Activated CD8-positive, alpha-beta memory T cell treated with anti-CD3 and anti-CD28 coated beads, Interleukin-2, amount 50 U/mL, for 48 hours (primary cell): ENCODE measurements around the gene MCF2L2.
A peak's percentile ranks its signal among the peaks of the same experiment; 100 is the strongest.
"Not testable (repeated sequence)": the region's sequence is repeated elsewhere in the genome, so short reads cannot be mapped to it uniquely, and the experiment has no call there.

ENCODE experiments used
- DNase-seq: peaks from one replicate; pipeline ENCODE4 v3.0.0-alpha.2; 2020

Gene MCF2L2

GRCh38 chr3:183261151-183261724 lies 167.2 kb downstream of the MCF2L2 start:
- DNase-seq = no peak

DNA sequence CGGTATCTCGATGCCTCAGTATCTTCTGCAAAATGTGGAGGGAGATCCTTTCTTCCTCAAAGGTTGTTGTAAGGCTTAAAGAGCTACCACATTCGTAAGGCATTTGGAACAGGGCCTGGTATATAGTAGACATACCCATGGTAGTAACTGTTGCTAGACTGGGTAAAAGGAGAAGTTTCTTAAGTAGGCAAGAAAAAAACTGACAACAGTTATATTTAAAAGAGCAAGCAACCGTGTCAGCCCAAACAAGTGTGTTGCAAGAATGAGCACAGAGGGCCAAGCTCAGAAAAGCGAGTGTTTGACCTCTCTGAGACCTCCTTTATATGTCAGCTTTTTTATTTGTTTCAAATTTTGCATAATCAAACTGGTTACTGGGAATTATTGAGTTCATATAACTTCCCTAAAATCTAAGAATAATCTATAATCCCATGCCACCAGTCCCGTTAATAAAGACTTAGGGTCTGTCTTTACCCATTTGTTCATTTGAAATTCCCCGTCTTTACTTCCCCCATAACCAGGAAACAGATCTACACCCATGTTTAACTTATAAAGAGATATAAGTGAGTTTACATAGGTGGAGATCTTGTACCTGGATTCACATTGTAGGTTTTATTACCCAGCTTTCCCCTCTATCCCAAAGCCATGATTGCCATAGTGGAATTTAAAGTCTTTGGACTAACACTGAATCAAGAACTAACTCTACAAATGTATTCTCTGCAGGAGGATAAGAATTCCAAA lies 168.1 kb downstream of the MCF2L2 start:
- no peak for DNase-seq

DNA sequence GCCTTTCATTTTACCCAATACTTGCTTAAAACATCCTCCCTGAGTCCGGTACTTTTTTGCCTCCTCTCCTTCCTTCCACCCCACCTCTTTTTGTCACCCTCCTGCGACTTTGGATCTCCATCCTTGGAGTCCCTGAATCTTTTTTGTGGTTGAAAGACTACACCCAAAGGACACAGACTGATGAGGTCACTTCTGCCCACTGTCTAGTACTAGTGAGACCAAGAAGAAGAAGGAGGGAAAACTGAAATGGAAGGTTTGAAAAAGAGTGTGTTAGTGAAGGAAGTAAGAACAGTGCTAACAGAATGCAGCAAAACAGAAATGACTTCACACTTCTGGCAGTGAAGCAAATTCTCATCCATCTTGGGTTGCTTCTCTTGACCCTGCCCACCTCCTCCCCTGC lies 168.8 kb downstream of the MCF2L2 start:
- no peak for DNase-seq

- no peak for DNase-seq
Measured at GRCh38 chr3:183259087-183259486, 169.3 kb downstream of the MCF2L2 start.

- no peak for DNase-seq
Measured at GRCh38 chr3:183255348-183255730, 173.1 kb downstream of the MCF2L2 start.

DNA sequence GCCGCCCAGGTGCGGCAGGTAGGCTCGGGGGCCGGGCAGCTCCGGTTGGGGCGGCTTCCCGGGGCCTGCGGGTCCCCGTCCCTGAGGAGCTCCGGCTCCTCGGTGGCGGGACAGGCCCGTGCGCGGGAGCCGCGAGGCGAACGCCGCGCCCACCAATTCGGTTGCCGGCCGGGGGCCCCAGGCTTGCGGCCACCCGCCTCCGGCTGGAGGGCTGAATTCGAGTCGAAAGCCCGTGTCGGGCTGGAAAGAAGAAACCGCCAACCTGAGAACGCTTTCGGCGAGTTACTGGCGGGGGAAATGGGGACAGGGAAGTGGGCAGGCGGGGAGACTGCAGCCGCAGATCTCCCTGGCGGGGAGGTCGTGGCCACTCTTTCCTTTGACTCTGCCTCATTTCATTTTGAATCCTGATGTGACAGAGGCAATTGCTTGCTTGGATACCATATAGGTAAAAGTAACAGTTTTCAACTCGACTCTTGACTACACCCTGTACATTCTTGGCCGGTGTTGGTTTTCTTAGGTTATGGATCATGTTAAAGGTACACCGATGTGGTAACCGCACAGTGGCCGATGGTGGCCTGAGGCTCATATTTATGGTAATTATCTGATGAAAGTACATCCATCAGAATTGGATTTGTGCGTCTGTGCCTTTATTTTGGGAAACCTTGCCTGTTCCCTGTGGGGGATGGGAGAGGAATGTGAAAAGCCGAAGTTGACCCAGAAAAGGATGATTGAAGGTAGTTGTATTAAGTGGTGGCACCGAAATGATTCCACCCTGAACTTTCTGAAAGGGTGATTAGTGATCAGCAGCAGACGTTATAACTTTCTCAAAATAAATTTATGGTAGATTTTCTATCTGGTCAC lies 173.7 kb downstream of the MCF2L2 start:
- DNase-seq = peak; percentile 74

DNA sequence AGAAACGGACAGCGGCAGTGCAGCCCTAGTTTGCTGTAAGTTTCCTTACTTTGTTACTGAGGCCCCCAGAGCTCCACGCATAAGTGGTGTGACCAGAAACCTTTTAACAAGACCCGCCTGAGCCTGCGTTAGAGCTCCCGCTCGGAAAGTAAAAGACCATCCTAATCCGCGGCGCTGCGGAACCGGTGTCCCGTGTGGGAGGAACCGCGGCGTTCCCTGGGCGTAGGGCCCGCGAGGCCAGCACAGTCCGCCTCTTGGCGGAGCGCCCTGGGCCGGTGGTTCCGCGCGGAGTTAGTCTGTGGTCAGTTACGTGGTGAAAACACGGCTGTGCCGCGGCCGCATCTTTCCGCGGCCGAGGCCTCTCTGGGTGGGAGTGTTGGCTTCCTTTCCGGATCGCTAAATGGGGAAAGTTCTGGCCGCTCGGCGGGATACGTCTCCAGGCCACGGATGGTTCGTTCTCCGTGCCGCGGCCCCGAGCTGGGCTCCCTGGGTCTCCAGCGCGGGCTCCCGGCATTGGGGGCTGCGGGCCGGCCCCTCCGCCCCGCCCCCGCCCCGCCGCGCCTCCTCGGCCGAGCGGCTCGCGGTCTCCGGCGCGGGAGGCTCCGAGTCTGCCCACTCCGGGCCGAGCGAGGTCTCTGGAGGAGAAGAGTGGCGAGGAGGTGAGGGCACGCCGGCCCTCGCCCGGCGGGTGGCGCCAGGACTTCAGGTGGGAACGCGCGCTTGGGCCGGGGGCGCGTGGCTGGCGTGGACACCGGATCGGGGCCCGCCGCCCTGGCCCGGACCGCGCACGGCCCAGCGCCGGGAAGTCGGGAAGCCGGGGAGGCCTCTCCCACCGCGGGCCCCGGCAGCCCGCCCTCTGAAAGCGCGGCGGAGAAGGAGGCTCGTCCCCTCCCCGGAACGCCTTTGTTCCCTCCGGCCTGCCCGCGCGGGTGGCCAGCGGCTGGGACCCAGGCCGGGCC lies 174.6 kb downstream of the MCF2L2 start:
- DNase-seq = peak; percentile 73

DNA sequence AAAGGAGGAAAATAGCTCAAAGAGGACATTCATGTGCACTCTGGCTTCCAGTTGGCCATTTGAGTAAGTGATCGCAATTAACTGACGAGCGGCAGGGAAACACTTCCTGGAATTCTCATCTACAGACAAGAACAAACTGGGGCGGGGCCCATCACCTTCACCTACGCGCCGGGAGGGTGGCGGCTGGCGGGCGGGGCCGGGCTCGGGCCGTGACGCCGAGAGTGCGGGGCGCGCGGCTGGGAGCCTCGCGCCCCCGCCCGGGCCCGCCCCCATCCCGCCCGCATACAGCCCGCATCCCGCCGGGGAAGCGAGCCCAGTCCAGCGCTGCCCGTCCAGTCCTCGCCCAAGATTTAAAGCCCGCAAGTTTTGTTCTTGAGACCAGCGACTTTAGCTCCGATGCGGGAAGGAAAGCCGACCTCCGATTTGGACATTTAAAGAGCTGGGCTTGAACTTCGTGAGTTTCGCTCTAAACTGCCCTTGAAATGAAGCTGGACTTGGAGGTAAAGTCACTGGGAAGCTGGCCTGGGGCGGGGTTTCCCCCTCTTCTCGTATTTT lies 175.4 kb downstream of the MCF2L2 start, which contains the start of gene B3GNT5:
Gene B3GNT5 (plus strand): TSS at position 281 of the 555 bp plus-strand sequence. CDS start 16,546 bp downstream, outside the sequence.
- peak; percentile 71 for DNase-seq

DNA sequence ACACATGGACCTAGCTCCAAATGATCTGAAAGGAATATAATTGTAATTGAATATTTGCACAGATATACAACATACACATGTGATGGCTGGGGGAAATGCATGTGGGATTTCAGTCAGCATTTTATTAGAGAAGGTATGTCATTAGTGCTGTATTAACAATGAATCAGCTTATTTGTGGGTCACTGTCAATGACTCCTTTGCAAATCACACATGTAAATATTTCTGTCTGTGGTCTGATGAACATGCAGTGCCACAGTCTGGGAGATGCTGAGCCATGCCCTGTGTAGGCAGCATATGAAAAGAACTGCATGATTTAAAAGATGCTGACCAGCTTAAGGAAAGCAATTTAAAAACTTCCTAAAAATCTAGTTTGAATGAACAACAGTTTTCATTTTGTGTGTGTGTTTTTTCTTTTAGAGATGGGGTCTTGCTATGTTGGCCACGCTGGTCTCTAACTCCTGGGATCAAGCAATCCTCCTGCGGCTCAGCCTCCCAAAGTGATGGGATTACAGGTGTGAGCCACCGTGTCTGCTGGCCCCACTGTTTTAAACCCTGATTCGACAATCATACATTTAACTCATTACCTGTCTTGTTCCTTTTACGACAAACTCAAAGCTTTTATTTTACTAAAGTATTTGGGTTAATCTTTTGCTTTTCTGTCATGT lies 176.2 kb downstream of the MCF2L2 start:
- DNase-seq = no peak

DNA sequence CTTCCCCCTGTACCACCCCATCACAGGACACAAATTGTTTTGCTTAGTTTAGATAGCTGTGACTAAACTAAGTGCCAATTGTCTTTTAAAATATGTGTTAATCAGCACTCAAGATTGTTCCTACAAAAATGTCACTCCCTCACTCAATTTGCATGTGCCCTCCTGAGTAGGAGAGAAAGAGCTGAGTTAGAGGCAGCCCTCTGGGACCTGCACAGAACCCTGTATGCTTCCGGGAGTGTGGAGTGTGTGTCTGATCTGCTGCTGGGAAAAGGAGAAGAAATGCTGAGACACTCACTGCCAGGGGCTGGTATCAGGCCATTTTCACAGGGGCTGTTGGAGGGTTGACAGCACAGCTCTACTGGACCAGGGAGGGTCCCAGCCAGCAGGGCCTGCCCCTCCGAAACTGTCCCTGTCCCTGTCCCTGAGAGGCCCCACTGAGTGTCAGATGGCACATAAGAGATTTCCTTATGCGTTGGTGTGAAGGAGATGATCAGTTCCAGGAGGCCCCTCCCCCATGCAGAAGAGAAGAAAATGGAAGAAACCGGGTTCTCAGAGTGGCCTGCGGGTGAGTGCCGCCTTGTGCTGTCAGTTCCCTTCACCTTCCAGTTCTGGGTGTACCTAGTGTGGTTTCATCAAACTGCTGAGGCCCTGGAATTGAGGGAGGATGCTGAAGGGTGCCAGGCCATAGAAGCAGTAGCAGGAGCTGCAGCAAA lies 179.3 kb downstream of the MCF2L2 start:
- no peak for DNase-seq

GRCh38 chr3:183247011-183247589 lies 181.3 kb downstream of the MCF2L2 start:
- DNase-seq = no peak

GRCh38 chr3:183244981-183245476 lies 183.4 kb downstream of the MCF2L2 start:
- DNase-seq = no peak

- no peak for DNase-seq
Measured at GRCh38 chr3:183244219-183244618, 184.2 kb downstream of the MCF2L2 start.

DNA sequence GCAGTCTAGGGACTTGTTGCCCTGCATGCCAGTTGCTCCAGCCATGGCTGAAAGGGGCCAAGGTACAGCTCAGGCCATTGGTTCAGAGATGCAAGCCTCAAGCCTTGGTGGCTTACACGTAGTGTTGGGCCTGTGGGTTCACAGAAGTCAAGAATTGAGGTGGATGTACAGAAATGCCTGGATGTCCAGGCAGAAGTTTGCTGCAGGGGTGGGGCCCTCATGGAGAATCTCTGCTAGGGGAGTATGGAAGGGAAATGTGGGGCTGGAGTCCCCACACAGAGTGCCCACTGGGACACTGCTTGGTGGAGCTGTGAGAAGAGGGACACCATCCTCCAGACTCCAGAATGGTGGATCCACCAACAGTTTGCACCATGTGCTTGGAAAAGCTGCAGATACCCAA lies 186.0 kb downstream of the MCF2L2 start:
- no peak for DNase-seq

DNA sequence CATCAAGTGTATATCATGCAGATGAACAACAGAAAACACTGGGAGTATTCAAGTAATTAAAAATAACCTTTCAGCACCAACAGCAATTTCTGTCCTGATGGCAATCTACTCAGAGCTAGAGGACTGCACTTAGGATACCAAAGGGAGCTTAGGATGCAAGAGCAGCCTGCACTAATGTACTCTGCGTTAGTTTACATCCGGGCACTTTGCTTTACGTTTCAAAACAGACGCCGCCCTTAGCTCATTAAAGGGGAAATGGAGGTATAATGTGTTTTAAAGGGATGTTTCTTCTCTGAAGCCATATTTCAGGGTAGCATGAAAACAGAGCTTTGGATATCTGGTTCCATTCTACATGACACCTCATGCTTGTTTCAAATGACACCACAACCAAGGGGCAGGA lies 189.4 kb downstream of the MCF2L2 start:
- DNase-seq = no peak

DNA sequence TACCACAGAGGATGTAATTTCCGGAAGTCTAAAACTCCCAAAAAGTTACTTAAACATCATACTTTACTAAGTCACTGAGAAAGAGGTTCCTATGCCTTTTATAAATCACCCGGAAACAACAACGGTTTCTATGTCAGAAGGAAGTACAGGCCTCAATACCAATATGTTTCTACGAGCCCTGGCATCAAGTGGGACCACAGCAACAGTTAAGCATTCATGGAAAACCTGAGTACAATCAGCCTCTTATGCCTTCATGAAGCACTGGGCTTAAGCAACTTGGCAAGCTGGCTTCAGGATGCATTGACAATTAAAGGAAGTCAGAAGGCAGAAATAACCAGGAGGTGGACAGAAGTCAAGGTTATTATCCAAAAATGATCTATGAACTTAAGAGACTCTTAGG lies 194.5 kb downstream of the MCF2L2 start:
- no peak for DNase-seq

DNA sequence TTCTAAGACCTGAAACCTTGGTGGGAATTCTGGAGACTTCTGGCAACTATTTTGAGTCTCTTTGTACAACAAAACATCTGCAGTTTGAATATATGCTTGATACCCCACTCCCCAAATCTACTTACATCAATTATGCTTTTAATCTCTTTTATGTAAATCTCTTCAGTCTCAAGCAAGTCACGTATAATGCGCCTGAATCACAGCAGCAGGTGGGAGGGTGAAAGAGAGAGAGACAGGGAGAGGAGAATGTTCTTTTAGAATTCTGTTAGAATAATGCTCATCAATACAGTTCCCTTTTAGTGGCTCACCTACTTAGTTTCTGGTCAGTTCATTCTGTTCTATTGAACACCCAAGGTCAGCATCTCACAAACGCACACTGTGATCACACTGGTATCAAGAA lies 197.6 kb downstream of the MCF2L2 start:
- DNase-seq = no peak

- not testable (repeated sequence) for DNase-seq
Measured at GRCh38 chr3:183230251-183230650, 198.2 kb downstream of the MCF2L2 start.

GRCh38 chr3:183229178-183229577 lies 199.2 kb downstream of the MCF2L2 start:
- DNase-seq = no peak

DNA sequence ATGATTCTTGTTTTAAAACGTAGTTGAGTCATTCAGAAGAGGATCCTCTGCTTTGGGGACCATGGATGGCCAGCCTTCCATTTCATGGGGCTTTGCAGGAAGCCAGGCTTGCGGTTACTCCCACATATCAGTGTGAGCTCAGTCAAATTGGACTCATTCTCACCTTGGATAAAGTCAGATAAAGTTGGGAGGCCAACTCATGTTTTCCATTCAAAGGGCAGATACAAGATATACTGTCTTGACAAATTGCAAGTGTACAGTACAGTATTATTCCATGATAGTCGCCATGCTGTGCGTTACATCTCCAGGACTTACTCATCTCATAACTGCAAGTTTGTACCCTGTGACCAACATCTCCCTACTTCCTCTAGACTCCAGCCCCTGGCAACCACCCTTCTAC lies 200.8 kb downstream of the MCF2L2 start:
- no peak for DNase-seq
